ENCODE measurements around the gene NPY1R.

The NPY1R gene

DNA sequence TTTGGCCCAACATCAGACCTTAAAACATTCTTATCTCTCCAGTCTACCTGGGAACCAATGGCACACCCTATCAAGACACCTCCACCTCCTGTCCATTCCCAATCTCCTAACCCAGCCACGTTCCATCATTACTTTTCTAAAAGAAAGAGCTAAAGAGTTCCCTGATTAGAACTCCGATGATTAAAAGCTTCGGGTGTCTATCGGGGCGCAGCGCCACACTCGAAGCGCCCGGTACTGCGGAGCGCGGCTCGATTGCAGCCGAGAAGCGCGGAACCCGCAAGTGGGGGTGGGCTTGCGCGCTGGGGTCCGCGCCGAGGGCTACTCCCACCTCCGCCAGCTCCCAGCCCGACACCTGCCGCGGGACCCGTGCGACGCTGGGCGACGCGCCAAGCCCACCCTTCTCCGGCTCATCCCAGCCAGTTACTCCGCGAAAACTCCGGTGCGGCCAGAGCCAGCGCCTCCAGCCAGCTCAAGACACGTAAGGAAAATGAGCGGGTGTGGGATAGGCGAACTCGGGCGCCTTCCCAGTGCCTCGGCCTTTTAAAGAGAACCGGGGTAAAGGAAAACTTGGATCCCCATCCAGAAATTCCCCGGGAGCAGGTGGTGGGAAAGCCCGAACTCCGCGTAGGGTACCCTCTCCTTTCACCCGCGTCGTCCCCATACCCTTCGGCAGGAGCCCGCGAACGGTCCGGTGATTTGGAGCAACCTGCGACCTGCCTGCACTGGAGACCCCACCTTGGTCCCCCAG lies 593 bp downstream of the NPY1R start:
- H3K4me3 Mint-ChIP-seq = peak overlapping the region; percentile 95
- H3K9me3 Mint-ChIP-seq = peaks cover 18% of the 10 kb centered on the region
- H3K27me3 Mint-ChIP-seq (ENCODE audit: low read depth, poor library complexity) = peaks cover 52% of the 10 kb centered on the region
- no peak for TF ChIP-seq CTCF (IDR thresholded peaks at IDR 0.05)
- no peak overlapping the region for H3K27ac Mint-ChIP-seq
- H3K36me3 Mint-ChIP-seq (ENCODE audit: low read depth) = peaks cover 5% of the 10 kb centered on the region
- H3K4me1 Mint-ChIP-seq = peaks cover 15% of the 10 kb centered on the region
- peak; percentile 59 for DNase-seq

DNA sequence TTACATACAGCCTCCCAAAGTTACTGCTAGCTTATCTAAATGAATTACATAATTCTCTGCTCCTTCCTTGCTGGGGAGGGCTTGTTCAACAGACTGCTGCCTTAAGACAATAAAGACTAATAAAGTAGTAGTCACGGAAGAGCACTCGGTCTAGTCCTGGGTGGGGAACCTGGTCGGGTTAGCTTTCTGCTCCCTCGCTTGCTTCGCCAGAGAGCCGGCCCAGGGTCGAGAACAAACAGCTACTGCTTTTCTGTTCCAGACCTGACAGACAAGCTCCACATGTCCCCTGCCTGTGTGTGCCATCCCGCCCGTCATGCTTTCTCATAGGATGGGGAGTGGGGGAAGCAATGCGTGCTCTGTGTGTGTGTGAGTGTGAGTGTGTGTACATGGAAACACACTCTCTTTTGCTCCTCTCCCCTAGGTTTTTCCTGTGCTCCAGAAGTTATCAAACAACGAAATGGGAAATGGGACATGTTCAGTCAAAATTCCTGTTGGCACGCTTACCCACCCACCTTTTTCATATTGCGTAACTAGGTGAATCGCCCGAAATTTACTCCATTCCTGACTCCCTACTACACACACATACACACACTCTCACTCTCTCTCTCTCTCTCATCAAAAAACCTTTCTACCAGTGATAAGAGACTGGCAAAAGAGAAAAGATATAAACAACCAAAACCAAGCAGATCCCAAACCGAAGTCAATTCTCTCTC lies 1.3 kb downstream of the NPY1R start:
- Mint-ChIP-seq H3K4me3 (peak overlapping the region; percentile 95), H3K27ac (no peak overlapping the region), H3K4me1 (peaks cover 15% of the 10 kb centered on the region), H3K9me3 (peaks cover 18% of the 10 kb centered on the region), H3K27me3 (ENCODE audit: low read depth, poor library complexity) (peaks cover 48% of the 10 kb centered on the region), H3K36me3 (ENCODE audit: low read depth) (peaks cover 5% of the 10 kb centered on the region)
- no peak for DNase-seq
- TF ChIP-seq CTCF (IDR thresholded peaks at IDR 0.05) = no peak

- no peak for TF ChIP-seq CTCF (IDR thresholded peaks at IDR 0.05)
- H3K27me3 Mint-ChIP-seq (ENCODE audit: low read depth, poor library complexity) = peaks cover 10% of the 10 kb centered on the region
- no peaks in the 10 kb centered on the region for H3K36me3 Mint-ChIP-seq (ENCODE audit: low read depth)
- no peaks in the 10 kb centered on the region for H3K4me1 Mint-ChIP-seq
- no peak for DNase-seq
- H3K27ac Mint-ChIP-seq = no peak overlapping the region
- H3K4me3 Mint-ChIP-seq = no peak overlapping the region
- peaks cover 35% of the 10 kb centered on the region for H3K9me3 Mint-ChIP-seq
Observed at GRCh38 chr4:163317110-163317509, 15.3 kb downstream of the NPY1R start.

DNA sequence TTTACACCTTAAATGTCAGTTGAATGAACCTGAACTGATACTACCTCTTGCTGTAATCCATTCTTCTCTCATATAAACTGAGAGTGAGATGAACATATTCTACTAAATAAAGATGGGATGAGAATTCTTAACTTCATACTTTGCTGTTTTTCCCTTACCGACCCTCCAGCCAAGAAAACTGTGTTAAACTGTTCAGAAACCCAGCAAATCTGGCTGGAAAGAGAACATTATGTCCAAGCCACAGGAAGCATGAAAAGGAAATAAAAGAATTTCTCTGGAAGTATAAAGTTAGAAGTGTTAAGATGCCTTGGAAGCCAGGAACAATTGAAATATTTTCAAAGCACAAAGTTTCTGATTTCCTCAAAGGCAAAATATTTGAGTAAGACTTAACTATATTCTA lies 22.9 kb downstream of the NPY1R start:
- no peaks in the 10 kb centered on the region for H3K36me3 Mint-ChIP-seq (ENCODE audit: low read depth)
- H3K27me3 Mint-ChIP-seq (ENCODE audit: low read depth, poor library complexity) = peaks cover 8% of the 10 kb centered on the region
- no peaks in the 10 kb centered on the region for H3K4me1 Mint-ChIP-seq
- no peak overlapping the region for H3K27ac Mint-ChIP-seq
- H3K9me3 Mint-ChIP-seq = peaks cover 3% of the 10 kb centered on the region
- TF ChIP-seq CTCF (IDR thresholded peaks at IDR 0.05) = no peak
- H3K4me3 Mint-ChIP-seq = no peak overlapping the region
- DNase-seq = no peak

GRCh38 chr4:163303069-163303468 lies 29.3 kb downstream of the NPY1R start:
- no peak for DNase-seq
- Mint-ChIP-seq H3K36me3 (ENCODE audit: low read depth) (no peaks in the 10 kb centered on the region), H3K4me3 (no peak overlapping the region), H3K4me1 (no peaks in the 10 kb centered on the region), H3K9me3 (peaks cover 4% of the 10 kb centered on the region), H3K27me3 (ENCODE audit: low read depth, poor library complexity) (peaks cover 13% of the 10 kb centered on the region), H3K27ac (no peak overlapping the region)
- TF ChIP-seq CTCF (IDR thresholded peaks at IDR 0.05) = no peak

All from nephron progenitor cell (in vitro differentiated cells).